Astrocyte of the hippocampus (primary cell): ENCODE data around the gene ARRDC1.
A peak's percentile ranks its signal among the peaks of the same experiment; 100 is the strongest.
"Not testable (repeated sequence)": the region's sequence is repeated elsewhere in the genome, so short reads cannot be mapped to it uniquely, and the experiment has no call there.

Experiments used
- DNase-seq: peaks from one replicate; pipeline ENCODE4 v3.0.0; 2011; ENCODE audit warnings: low read depth, low spot score

The ARRDC1 gene

DNA sequence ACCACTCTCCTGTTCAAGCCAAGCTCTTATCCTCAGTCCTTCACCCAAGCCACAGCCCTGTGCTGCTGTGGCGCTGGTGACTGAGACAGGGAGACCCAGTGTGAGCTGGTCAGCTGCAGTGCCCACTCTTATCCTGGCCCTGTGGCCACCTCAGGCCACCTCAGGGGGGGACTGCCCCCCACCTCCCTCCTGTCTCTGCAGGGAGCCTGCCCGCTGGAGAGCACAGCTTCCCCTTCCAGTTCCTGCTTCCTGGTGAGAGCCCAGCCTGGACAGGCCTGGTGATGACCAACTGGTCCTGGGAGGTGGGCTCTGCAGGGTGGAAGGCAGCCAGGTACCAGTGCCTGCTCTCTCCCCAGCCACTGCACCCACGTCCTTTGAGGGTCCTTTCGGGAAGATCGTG, 7.8 kb downstream of the ARRDC1 start:
- no peak for DNase-seq

GRCh38 chr9:137613738-137614523, 8.4 kb downstream of the ARRDC1 start:
- no peak for DNase-seq

DNA sequence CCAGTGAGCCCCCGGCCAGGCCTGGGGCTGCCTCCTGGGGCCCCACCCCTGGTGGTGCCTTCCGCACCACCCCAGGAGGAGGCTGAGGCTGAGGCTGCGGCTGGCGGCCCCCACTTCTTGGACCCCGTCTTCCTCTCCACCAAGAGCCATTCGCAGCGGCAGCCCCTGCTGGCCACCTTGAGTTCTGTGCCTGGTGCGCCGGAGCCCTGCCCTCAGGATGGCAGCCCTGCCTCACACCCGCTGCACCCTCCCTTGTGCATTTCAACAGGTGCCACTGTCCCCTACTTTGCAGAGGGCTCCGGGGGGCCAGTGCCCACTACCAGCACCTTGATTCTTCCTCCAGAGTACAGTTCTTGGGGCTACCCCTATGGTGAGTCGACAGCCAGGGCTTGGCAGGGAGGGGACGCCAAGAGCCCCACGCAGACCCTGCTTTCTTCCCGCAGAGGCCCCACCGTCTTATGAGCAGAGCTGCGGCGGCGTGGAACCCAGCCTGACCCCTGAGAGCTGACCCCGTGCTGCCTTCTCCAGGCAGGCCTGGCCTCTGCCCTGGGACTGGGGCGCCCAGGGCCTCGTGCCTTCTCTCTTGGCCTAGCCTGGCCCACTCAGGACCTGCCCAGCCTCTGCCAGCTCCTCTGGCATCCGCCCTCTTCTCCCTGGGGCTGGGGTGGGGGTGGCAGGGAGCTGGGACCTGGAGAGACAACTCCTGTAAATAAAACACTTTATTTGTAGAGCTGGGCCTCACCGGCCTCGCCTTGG, 9.3 kb downstream of the ARRDC1 start:
- no peak for DNase-seq

- no peak for DNase-seq
Observed at GRCh38 chr9:137615387-137615871, 9.9 kb downstream of the ARRDC1 start.

DNA sequence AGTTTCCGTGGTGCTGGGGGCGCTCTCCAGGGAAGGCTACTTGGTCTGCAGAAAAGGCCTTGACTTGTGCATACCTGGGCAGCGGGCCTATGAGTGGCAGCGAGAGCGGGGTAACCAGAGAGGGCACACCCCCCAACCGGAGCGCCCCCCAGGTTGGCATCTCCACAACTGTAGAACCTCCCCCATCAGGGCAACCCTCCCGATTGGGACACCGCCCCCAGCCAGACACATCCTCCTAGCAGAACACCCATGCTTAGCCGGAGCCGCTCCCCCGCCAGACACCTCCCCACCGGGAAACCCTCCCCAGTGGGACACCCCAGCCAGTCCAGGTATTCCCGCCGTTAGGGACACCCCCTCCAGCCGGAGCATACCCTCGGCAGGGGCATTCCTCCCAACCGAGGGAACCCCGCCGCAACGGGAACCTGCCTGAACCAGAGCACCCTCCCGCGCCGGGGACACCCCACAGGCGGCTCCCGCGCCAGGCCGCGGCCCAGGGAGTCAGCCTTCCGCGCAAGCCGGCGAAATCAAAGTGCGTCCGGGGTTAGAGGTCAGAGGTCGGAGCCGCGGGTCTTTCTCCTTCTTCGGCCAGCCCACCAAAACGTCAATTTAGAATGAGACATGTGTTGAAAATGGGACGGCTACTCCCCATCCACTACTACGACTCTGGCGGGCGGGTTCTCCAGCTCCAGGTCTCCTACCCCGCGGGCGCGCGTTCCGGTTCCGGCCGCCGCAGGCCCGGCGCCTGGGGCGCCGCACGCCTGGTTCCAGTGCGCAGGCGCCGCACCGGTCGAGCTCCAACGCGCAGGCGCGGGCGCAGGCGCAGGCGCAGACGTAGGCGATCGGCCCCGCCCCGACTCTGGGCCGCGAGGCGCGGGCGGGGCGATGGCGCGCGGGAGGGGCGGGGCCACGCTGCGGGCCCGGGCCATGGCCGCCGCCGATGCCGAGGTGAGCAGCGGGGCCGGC, 12.9 kb downstream of the ARRDC1 start, which contains the start of gene EHMT1:
Gene EHMT1 (plus strand): TSS at position 901 of the 963 bp plus-strand sequence. CDS start 24 bp downstream, at position 925.
- peak; percentile 97 for DNase-seq

- DNase-seq, result peak; percentile 64
Observed at GRCh38 chr9:137619240-137620047, 14.0 kb downstream of the ARRDC1 start.

GRCh38 chr9:137620048-137620405, 14.5 kb downstream of the ARRDC1 start:
- no peak for DNase-seq

- DNase-seq, result no peak
Observed at GRCh38 chr9:137620581-137620980, 15.1 kb downstream of the ARRDC1 start.

- DNase-seq, result peak; percentile 34
Observed at GRCh38 chr9:137621131-137621757, 15.8 kb downstream of the ARRDC1 start.

DNA sequence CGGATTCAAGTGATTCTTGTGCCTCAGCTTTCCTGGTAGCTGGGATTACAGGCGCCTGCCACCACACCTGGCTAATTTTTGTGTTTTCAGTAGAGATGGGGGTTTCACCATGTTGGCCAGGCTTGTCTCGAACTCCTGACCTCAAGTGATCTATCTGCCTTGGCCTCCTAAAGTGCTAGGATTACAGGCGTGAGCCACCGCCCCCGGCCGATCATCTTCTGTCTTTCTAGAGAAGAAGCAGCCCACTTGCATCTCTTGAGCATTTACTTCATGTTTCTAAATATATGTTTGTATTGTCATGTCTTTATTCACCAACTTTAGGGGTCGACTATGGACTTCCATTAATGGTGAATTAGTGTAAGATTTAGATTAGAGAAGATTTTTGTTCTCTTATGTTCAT, 16.7 kb downstream of the ARRDC1 start:
- DNase-seq, result not testable (repeated sequence)

DNA sequence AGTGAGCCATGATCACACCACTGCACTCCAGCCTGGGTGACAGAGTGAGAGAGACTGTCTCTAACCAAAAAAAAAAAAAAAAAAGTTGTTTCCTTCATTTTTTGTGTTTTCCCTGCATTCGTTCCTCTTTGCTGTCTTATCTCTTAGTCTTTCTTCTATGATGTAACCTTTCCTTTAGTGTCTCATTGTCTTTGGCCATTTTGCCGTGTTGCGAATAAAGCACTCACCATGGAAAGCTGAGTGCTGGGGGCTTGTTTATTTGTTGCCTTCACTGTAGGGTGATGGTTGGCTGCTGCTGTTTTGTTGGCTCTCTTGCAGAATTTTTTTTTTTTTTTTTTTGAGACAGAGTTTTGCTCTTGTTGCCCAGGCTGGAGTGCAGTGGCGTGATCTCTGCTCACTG, 21.0 kb downstream of the ARRDC1 start:
- no peak for DNase-seq

DNA sequence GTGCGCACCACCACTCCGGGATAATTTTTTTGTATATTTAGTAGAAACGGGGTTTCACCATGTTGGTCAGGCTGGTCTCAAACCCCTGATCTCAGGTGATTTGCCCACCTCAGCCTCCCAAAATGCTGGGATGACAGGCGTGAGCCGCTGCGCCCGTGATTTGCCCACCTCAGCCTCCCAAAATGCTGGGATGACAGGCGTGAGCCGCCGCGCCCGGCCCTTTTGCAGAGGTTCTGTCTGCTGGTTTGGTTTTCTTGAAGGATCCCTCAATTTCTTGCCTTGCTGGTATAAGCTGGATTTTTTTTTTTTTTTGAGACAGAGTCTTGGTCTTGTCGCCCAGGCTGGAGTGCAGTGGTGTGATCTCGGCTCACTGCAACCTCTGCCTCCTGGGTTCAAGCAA, 21.9 kb downstream of the ARRDC1 start:
- DNase-seq, result not testable (repeated sequence)

GRCh38 chr9:137630126-137630525, 24.6 kb downstream of the ARRDC1 start:
- DNase-seq, result no peak

DNA sequence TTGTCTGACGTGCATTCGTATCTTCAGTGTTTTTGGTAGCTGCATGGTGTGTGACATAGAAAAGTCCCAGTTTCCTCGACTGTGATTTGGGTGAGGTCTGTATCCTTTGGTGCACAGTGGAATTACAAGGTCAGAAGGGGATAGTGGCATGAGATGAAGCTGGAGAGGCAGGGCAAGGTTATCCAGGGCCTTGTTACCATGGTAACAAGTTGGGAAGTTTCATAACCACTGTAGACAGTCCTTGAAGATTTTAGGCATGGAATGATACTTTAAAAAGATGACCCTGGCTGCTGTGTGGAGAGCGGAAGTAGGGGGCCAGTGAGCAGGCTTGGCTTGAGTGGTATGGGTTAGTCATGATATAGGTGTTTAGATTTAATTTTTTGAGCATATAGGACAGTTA, 25.2 kb downstream of the ARRDC1 start:
- DNase-seq, result no peak

- DNase-seq, result no peak
Observed at GRCh38 chr9:137631345-137632229, 26.1 kb downstream of the ARRDC1 start.

DNA sequence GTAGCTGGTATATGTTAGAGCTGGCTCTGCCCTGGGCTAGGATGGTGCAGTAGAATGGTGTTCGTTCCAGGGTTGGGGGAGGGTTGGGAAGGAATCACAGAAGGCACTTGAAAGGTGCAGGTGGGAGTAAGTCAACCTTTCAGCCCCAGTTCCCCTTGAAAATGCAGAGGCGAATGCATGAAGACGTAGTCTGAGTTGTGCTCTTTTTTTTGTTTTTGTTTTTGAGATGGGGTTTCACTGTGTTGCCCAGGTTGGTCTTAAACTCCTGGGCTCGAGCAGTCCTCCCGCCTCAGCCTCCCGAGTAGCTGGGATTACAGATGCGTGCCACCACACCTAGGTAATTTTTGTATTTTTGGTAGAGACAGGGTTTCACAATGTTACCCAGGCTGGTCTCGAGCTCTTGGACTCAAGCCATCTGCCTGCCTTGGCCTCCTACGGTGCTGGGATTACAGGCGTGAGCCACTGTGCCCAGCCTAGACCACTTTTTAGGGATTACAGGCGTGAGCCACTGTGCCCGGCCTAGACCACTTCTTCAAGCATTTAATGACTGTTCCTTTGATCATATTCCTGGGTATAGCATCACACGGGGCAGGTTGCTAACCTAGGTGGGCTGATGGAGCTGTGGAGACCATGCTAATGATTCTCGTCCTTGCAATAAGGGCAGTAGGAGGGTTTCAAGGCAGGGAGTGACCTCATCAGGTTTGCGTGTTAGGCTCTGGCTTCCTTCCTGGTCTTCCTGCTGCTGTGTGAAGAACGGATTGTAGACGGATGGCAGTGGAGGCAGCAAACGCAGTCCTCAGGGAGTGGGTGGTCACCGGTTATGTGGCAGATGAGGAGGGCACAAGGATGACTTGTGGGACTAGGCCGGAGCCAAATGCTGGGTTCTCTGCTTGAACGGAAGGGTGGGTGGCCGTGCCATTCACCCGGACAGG, 27.0 kb downstream of the ARRDC1 start:
- DNase-seq, result no peak

DNA sequence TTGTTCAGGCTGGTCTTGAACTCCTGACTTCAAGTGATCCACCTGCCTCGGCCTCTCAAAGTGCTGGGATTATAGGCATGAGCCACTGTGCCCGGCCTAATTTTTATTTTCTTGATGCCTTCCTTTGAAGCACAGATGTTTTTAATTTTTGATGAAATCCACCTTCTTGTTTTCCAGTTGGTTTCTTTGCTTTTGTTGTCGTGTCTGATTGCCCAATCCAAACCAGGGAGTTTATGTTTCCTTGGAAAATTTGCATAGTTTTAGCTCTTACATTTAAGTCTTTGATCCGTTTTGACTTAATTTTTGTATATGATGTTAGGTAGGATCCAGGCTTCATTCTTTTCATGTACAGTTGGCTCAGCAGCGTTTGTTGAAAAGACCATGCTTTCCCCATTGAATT, 28.5 kb downstream of the ARRDC1 start:
- DNase-seq, result no peak

DNA sequence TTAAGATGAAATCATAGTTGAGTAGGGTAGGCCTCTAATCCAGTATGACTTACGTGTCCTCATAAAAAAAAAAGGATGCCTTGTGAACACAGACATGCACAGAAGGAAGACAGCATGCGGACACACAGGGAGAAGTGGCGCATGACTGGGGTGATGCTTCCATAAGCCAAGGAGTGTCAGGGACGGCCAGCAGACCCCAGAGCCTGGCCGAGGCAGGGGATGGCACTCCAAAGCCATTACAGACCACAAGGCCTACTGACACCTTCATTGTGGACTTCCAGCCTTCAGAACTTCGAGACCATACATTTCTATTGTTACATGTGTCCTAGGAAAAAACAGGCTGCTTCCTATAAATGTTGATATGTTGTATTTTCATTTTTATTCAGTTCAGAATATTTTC, 33.2 kb downstream of the ARRDC1 start:
- no peak for DNase-seq
